ENCODE data around the gene DOCK8.

DOCK8 gene

GRCh38 chr9:512555-513272 is 298.0 kb downstream of the DOCK8 start:
- DNase-seq = no peak
